Keratinocyte (primary cell): ENCODE results near the gene NRP1. TPM values are rescaled to one million over a fixed set of nuclear protein-coding genes. Genes with fewer than 3 reads are reported as not detected.

ENCODE experiments used
- DNase-seq: peaks from one replicate; pipeline ENCODE4 v3.0.0-alpha.2; 2011; ENCODE audit warnings: low read depth, missing footprints, low spot score
- FAIRE-seq: peaks from 2 replicates; lab custom pipeline; 2011; peaks lifted over from hg19 to GRCh38; lab: Jason Lieb, UNC
- H2AFZ ChIP-seq: 2 replicates; pipeline ENCODE4 v1.6.0; 2012; ENCODE audit warnings: low read length, control low read depth, inconsistent platforms; ENCODE audit not compliant: control insufficient read depth
- H3K27ac ChIP-seq: 2 replicates; pipeline ENCODE4 v1.5.1; 2011; ENCODE audit warnings: low read length; ENCODE audit not compliant: control insufficient read depth, insufficient read depth
- H3K27me3 ChIP-seq: 3 replicates; pipeline ENCODE4 v1.6.0; 2011; ENCODE audit warnings: low read length; ENCODE audit not compliant: control insufficient read depth, insufficient read depth; ENCODE audit errors: extremely low read depth
- H3K36me3 ChIP-seq, 2 experiments: 2 replicates in 1 of 2; 3 replicates in 1 of 2; pipeline ENCODE4 v1.5.1; 2011; ENCODE audit warnings: low read length in 2 of 2, mild to moderate bottlenecking in 1 of 2; ENCODE audit not compliant: control insufficient read depth in 2 of 2, insufficient read depth in 2 of 2; ENCODE audit errors: extremely low read depth in 1 of 2
- H3K4me1 ChIP-seq: 3 replicates; pipeline ENCODE4 v1.5.1; 2011; ENCODE audit warnings: low read length; ENCODE audit not compliant: control insufficient read depth, insufficient read depth; ENCODE audit errors: extremely low read depth
- H3K4me2 ChIP-seq: 3 replicates; pipeline ENCODE4 v1.6.0; 2011; ENCODE audit warnings: low read depth, low read length; ENCODE audit not compliant: control insufficient read depth, insufficient read depth; ENCODE audit errors: extremely low read depth
- H3K4me3 ChIP-seq, 3 experiments: fragments of 200-600 bp in 1 of 3; sonication (generic) in 1 of 3; 2 replicates in 2 of 3; 3 replicates in 1 of 3; pipeline ENCODE4 v1.5.1; 2011 to 2016; ENCODE audit warnings: low read length in 3 of 3, mild to moderate bottlenecking in 3 of 3, control low read depth in 2 of 3, inconsistent platforms in 1 of 3, low read depth in 1 of 3, mixed read lengths in 1 of 3, mixed run types in 1 of 3, moderate library complexity in 1 of 3; ENCODE audit not compliant: control insufficient read depth in 2 of 3, insufficient read depth in 2 of 3; ENCODE audit errors: extremely low read depth in 1 of 3
- H3K79me2 ChIP-seq: 2 replicates; pipeline ENCODE4 v1.6.0; 2012; ENCODE audit warnings: low read length; ENCODE audit not compliant: control insufficient read depth, insufficient read depth
- H3K9ac ChIP-seq: 3 replicates; pipeline ENCODE4 v1.6.0; 2011; ENCODE audit warnings: low read length; ENCODE audit not compliant: control insufficient read depth, insufficient read depth; ENCODE audit errors: extremely low read depth
- H3K9me1 ChIP-seq: 3 replicates; pipeline ENCODE4 v1.6.0; 2011; ENCODE audit warnings: low read length; ENCODE audit not compliant: control insufficient read depth, insufficient read depth; ENCODE audit errors: extremely low read depth
- H3K9me3 ChIP-seq: 2 replicates; pipeline ENCODE4 v1.5.1; 2012; ENCODE audit warnings: low read depth, low read length; ENCODE audit not compliant: control insufficient read depth
- H4K20me1 ChIP-seq: 3 replicates; pipeline ENCODE4 v1.6.0; 2011; ENCODE audit warnings: low read length; ENCODE audit not compliant: control insufficient read depth, insufficient read depth; ENCODE audit errors: extremely low read depth
- EZH2 ChIP-seq: IDR thresholded peaks from one replicate; pipeline ENCODE4 v1.6.1; 2012; ENCODE audit warnings: inconsistent platforms, mild to moderate bottlenecking, low read length, moderate library complexity
- dilution Hi-C: fragments of 300-500 bp; cut with MboI; formaldehyde crosslinking; loops from one replicate; pipeline ENCODE4 v1.7.0; 2020; ENCODE audit warnings: low sequenced_read_pairs; ENCODE audit not compliant: extremely low pct_ligation_motif_present
- polyA plus RNA-seq, 5 experiments: library from polyadenylated mRNA; depleted of rRNA in 3 of 5; stranded (reverse) in 3 of 5; stranded (forward) in 1 of 5; unstranded in 1 of 5; fragments of >200 nt; gene quantifications; 1 replicate in 1 of 5; 2 replicates in 3 of 5; 3 replicates in 1 of 5; pipeline versions ENCODE4 v1.2.1 to v1.2.3, GENCODE V29; 2011 to 2012; ENCODE audit warnings: missing spikeins in 2 of 5, low read depth in 1 of 5, low replicate concordance in 1 of 5
- TF ChIP-seq, protein P1 (sequence below), 3 experiments: IDR thresholded peaks in 1 of 3; conservative IDR thresholded peaks in 1 of 3; optimal IDR thresholded peaks in 1 of 3; 2 replicates in 2 of 3; 3 replicates in 1 of 3; pipeline versions ENCODE3 to v1.5.1; 2011; ENCODE audit warnings: low read length in 3 of 3, mild to moderate bottlenecking in 3 of 3, moderate library complexity in 2 of 3, control low read depth in 1 of 3, inconsistent platforms in 1 of 3; ENCODE audit not compliant: insufficient read depth in 2 of 3; ENCODE audit errors: extremely low read depth in 1 of 3

NRP1 gene
- polyA plus RNA-seq, 1 donor (not counting 4 experiments of a cell fraction or from before 2014, with no cell fraction given), result 36.2 TPM

DNA sequence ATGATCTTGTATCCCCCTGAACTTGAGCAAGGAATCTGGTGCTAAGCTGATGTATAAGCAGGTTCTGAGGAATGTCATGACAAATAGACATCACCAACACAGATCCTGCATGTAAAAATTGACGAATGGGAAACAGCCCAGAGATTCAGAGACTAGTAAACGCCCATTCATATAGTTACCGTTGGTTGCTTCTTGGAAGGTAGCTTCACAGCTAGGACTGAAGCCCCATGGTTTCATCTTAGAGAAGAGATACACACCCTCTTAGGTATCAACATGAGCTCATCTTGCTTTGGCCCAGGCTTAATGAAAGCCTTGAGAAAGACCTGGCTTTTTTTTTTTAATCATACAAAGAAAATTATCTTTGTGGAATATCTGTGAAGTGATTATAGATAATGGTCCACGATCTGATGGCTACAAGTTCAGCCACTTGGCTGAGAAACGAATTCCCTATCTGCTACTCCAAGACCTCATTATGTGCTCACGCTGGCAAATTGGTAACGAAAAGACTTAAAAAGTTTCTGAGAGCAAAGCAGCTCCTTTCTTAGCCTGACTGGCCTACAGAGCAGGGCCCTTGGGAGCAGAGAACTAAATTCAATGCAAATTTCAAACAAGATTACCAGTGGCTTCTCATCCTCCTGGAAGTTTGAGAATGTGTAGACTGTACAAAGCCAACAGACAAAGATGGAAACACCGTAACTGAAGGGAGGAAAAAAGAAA is 181.1 kb downstream of the NRP1 start:
- no peak overlapping the region for H3K9ac ChIP-seq
- TF ChIP-seq, protein P1, sequence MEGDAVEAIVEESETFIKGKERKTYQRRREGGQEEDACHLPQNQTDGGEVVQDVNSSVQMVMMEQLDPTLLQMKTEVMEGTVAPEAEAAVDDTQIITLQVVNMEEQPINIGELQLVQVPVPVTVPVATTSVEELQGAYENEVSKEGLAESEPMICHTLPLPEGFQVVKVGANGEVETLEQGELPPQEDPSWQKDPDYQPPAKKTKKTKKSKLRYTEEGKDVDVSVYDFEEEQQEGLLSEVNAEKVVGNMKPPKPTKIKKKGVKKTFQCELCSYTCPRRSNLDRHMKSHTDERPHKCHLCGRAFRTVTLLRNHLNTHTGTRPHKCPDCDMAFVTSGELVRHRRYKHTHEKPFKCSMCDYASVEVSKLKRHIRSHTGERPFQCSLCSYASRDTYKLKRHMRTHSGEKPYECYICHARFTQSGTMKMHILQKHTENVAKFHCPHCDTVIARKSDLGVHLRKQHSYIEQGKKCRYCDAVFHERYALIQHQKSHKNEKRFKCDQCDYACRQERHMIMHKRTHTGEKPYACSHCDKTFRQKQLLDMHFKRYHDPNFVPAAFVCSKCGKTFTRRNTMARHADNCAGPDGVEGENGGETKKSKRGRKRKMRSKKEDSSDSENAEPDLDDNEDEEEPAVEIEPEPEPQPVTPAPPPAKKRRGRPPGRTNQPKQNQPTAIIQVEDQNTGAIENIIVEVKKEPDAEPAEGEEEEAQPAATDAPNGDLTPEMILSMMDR (optimal IDR thresholded peaks at IDR 0.05 in 1 of 3, IDR thresholded peaks at IDR 0.05 in 1 of 3, conservative IDR thresholded peaks at IDR 0.05 in 1 of 3; ENCODE audit: extremely low read depth in 1 of 3, insufficient read depth in 2 of 3, low read length in 3 of 3), result no peak
- no peak for TF ChIP-seq EZH2
- no peak for DNase-seq
- no peaks in the 10 kb centered on the region for H3K9me3 ChIP-seq
- dilution Hi-C loops, result no loop called here
- H3K79me2 ChIP-seq, result no peaks in the 10 kb centered on the region
- no peaks in the 10 kb centered on the region for H3K27me3 ChIP-seq
- H3K4me1 ChIP-seq, result peaks cover 22% of the 10 kb centered on the region
- H3K36me3 ChIP-seq, result no peaks in the 10 kb centered on the region
- H3K9me1 ChIP-seq, result no peaks in the 10 kb centered on the region
- no peak overlapping the region for H3K4me2 ChIP-seq
- FAIRE-seq, result no peak
- H3K27ac ChIP-seq, result no peak overlapping the region
- no peak overlapping the region for H3K4me3 ChIP-seq
- no peak overlapping the region for H2AFZ ChIP-seq
- H4K20me1 ChIP-seq, result no peaks in the 10 kb centered on the region

DNA sequence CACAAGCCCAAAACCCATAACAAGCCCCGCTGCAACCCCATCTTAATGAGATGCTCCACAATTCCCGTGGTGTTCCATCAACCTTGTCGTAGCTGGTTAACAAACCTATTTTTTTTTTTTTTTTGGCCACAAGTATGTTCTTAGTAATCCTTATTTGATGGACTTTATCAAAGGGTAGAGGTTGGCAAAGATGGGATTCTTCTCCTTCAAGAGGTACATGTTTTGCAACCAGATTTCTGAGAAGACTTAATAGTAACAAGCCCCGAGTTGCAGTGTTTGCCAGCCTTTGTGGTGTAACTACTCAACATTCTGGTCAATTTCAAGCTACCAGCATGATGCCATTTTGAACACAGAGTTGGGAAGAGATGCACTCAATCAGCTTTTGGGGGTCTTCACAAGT is 181.7 kb downstream of the NRP1 start:
- dilution Hi-C loops, result no loop called here
- no peak for TF ChIP-seq EZH2
- TF ChIP-seq, protein P1 (optimal IDR thresholded peaks at IDR 0.05 in 1 of 3, IDR thresholded peaks at IDR 0.05 in 1 of 3, conservative IDR thresholded peaks at IDR 0.05 in 1 of 3; ENCODE audit: extremely low read depth in 1 of 3, insufficient read depth in 2 of 3, low read length in 3 of 3), result no peak
- Histone ChIP-seq H3K4me3 (no peak overlapping the region), H2AFZ (no peak overlapping the region), H3K9ac (no peak overlapping the region), H3K27me3 (no peaks in the 10 kb centered on the region), H3K36me3 (no peaks in the 10 kb centered on the region), H4K20me1 (no peaks in the 10 kb centered on the region), H3K79me2 (no peaks in the 10 kb centered on the region), H3K9me1 (no peaks in the 10 kb centered on the region), H3K4me2 (no peak overlapping the region), H3K27ac (no peak overlapping the region), H3K4me1 (peaks cover 22% of the 10 kb centered on the region), H3K9me3 (no peaks in the 10 kb centered on the region)
- DNase-seq (no peak), FAIRE-seq (no peak)
